Liver (tissue), 3 donors: ENCODE data around the gene CER1.

ENCODE experiments used
- ATF3 ChIP-seq: IDR thresholded peaks from 2 replicates; pipeline ENCODE4 v1.6.1; 2016; ENCODE audit warnings: antibody characterized with exemption
- CTCF ChIP-seq: fragments of 150-350 bp; IDR thresholded peaks from 2 replicates; pipeline ENCODE4 v1.5.1; 2017; ENCODE audit warnings: improper control_type of control experiment, low read depth, low read length; ENCODE audit not compliant: missing input control
- EGR1 ChIP-seq, 2 donors: IDR thresholded peaks; 2 replicates each; pipeline ENCODE4 v1.6.1; 2016 to 2018; ENCODE audit warnings: antibody characterized with exemption in 2 of 2, low read depth in 2 of 2
- GABPA ChIP-seq, 2 donors: IDR thresholded peaks in 1 of 2; conservative IDR thresholded peaks in 1 of 2; 2 replicates each; pipeline ENCODE4 v1.6.1; 2016; ENCODE audit warnings: antibody characterized with exemption in 2 of 2, mild to moderate bottlenecking in 1 of 2, moderate library complexity in 1 of 2
- HNF4G ChIP-seq: IDR thresholded peaks from 2 replicates; pipeline ENCODE4 v1.6.1; 2016; ENCODE audit warnings: antibody characterized with exemption
- JUND ChIP-seq, 2 donors: IDR thresholded peaks; 2 replicates each; pipeline ENCODE4 v1.6.1; 2016; ENCODE audit warnings: antibody characterized with exemption in 2 of 2
- MAX ChIP-seq: IDR thresholded peaks from 2 replicates; pipeline ENCODE4 v1.6.1; 2016; ENCODE audit warnings: antibody characterized with exemption
- REST ChIP-seq: IDR thresholded peaks from 2 replicates; pipeline ENCODE4 v1.6.1; 2016; ENCODE audit warnings: antibody characterized with exemption, mild to moderate bottlenecking
- TAF1 ChIP-seq: conservative IDR thresholded peaks from 2 replicates; pipeline ENCODE4 v1.6.1; 2016; ENCODE audit warnings: antibody characterized with exemption, mild to moderate bottlenecking
- YY1 ChIP-seq: IDR thresholded peaks from 2 replicates; pipeline ENCODE4 v1.6.1; 2016; ENCODE audit warnings: antibody characterized with exemption, mild to moderate bottlenecking
- ZBTB33 ChIP-seq: IDR thresholded peaks from 2 replicates; pipeline ENCODE4 v1.6.1; 2016; ENCODE audit warnings: antibody characterized with exemption
- donor health status: healthy.
- donor health status: healthy.

GRCh38 chr9:14670718-14671117, 51.8 kb downstream of the CER1 start:
- no peak for TF ChIP-seq CTCF
- no peak for TF ChIP-seq MAX
- no peak for TF ChIP-seq YY1
- TF ChIP-seq ATF3, result no peak
- no peak for TF ChIP-seq TAF1
- TF ChIP-seq HNF4G, result no peak
- TF ChIP-seq REST, result no peak
- no peak for TF ChIP-seq JUND (IDR thresholded peaks at IDR 0.05)
- TF ChIP-seq ZBTB33, result no peak
- no peak for TF ChIP-seq GABPA (IDR thresholded peaks at IDR 0.05 in 1 of 2, conservative IDR thresholded peaks at IDR 0.05 in 1 of 2)
- no peak for TF ChIP-seq EGR1 (IDR thresholded peaks at IDR 0.05; ENCODE audit: low read depth in 2 of 2)
